Measurements from ENCODE around the gene CDKN1A. TPM values are rescaled to one million over a fixed set of nuclear protein-coding genes. Genes with fewer than 3 reads are reported as not detected.
"Not testable (repeated sequence)": the region's sequence is repeated elsewhere in the genome, so short reads cannot be mapped to it uniquely, and the experiment has no call there.

CDKN1A gene
- total RNA-seq, 1 donor from 2014 or later: 41.3 TPM

DNA sequence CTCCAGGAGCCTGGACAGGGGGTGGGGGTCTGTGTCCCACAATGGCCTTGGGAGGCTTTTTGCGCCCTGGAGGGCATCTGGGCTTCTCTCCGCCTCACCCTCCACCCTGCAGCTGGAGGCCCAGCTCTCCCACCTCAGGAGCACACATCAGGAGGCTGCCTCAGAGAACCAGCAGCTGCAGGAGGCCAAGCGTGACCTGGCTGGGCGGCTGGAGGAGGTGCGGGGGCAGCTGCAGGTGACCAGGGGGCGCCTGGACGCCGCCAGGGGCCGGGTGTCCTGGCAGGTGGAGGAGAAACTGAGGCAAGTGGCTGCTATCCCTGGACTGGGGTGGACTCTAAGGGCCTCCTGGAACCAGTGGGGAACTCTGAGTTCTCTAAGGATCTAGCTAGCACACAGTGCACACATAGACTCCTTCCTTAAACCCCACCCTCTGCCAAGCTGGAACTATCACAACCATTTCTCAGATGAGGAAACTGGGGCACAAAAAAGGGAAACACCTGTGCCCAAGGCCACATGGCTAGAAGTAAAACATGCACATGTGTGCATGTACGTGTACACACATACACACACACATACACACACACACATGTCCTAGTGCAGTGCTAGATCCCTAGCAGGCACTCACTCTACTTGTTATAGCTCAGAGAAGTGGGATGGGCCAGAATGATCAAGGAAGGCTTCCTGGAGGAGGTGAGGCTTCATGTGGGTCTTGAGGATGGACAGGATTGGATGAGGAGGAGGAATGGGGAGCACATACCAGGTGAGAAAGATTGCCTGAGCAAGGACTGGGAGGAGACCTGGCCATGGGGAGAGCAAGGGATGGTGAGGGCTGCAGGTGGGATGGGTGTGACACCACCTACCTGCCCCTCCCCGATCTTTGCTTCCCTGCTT, 42.0 kb downstream of the CDKN1A start:
- no peak overlapping the region for H3K4me3 Mint-ChIP-seq (ENCODE audit: unreplicated experiment)
- no peaks in the 10 kb centered on the region for H3K36me3 Mint-ChIP-seq (ENCODE audit: unreplicated experiment)
- TF ChIP-seq, protein P1, sequence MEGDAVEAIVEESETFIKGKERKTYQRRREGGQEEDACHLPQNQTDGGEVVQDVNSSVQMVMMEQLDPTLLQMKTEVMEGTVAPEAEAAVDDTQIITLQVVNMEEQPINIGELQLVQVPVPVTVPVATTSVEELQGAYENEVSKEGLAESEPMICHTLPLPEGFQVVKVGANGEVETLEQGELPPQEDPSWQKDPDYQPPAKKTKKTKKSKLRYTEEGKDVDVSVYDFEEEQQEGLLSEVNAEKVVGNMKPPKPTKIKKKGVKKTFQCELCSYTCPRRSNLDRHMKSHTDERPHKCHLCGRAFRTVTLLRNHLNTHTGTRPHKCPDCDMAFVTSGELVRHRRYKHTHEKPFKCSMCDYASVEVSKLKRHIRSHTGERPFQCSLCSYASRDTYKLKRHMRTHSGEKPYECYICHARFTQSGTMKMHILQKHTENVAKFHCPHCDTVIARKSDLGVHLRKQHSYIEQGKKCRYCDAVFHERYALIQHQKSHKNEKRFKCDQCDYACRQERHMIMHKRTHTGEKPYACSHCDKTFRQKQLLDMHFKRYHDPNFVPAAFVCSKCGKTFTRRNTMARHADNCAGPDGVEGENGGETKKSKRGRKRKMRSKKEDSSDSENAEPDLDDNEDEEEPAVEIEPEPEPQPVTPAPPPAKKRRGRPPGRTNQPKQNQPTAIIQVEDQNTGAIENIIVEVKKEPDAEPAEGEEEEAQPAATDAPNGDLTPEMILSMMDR (IDR thresholded peaks at IDR 0.05; ENCODE audit: partially characterized antibody, unreplicated experiment): no peak
- peaks cover 17% of the 10 kb centered on the region for H3K4me1 Mint-ChIP-seq (ENCODE audit: low read depth, unreplicated experiment)
- H3K27ac Mint-ChIP-seq (ENCODE audit: unreplicated experiment): no peak overlapping the region
- H3K27me3 Mint-ChIP-seq (ENCODE audit: unreplicated experiment): peaks cover 4% of the 10 kb centered on the region
- peaks cover 6% of the 10 kb centered on the region for H3K9me3 Mint-ChIP-seq (ENCODE audit: unreplicated experiment)
- no peak for DNase-seq

DNA sequence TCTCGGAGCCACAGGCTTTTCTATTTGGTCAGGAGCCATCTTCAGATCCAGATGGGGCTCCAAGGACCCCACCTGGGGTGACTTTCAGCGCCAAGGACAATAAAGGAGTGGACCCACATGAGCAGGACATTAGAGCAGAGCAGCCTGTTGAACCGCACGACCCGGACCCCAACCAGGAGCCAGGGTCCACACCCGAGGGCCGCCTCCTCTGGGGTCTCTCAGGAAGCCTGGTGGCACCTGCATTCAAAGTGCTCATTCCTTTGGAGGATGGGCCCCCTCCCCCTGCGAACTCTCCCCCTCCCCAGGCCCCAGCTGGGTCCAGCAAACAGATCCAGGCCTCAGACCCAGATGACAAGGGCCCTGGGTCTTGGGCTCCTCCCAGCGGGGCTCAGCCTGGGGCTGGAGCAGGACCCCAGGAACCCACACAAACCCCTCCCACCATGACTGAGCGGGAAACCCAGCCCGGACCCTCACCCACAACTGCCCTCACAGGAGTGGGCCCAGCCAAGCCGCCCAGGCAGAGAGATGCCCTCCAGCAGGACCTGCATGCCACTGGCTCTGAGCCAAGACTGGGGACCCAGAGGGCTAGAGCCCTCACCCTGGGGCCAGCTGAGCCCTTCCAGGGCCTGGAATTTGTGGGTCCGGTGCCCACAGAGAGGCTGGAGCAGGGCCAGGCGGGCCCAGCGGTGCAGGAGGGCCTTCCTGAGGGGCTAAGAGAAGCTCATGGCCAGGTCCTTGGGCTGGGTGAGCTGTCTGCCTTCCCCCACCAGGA, 43.0 kb downstream of the CDKN1A start:
- H3K4me3 Mint-ChIP-seq (ENCODE audit: unreplicated experiment): no peak overlapping the region
- peaks cover 6% of the 10 kb centered on the region for H3K27me3 Mint-ChIP-seq (ENCODE audit: unreplicated experiment)
- peaks cover 20% of the 10 kb centered on the region for H3K4me1 Mint-ChIP-seq (ENCODE audit: low read depth, unreplicated experiment)
- peaks cover 8% of the 10 kb centered on the region for H3K9me3 Mint-ChIP-seq (ENCODE audit: unreplicated experiment)
- H3K36me3 Mint-ChIP-seq (ENCODE audit: unreplicated experiment): no peaks in the 10 kb centered on the region
- no peak overlapping the region for H3K27ac Mint-ChIP-seq (ENCODE audit: unreplicated experiment)
- no peak for DNase-seq
- TF ChIP-seq, protein P1 (IDR thresholded peaks at IDR 0.05; ENCODE audit: partially characterized antibody, unreplicated experiment): no peak

DNA sequence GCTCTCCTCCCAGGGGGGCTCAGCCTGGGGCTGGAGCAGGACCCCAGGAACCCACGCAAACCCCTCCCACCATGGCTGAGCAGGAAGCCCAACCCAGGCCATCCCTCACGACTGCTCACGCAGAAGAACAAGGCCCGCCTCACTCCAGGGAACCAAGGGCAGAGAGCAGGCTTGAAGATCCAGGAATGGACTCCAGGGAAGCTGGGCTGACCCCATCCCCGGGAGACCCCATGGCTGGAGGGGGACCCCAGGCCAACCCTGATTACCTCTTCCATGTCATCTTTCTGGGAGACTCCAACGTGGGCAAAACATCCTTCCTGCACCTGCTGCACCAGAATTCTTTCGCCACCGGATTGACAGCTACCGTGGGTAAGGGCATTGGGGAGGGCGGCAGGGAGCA, 43.9 kb downstream of the CDKN1A start:
- Mint-ChIP-seq H3K27me3 (ENCODE audit: unreplicated experiment) (peaks cover 9% of the 10 kb centered on the region), H3K36me3 (ENCODE audit: unreplicated experiment) (no peaks in the 10 kb centered on the region), H3K4me3 (ENCODE audit: unreplicated experiment) (no peak overlapping the region), H3K27ac (ENCODE audit: unreplicated experiment) (no peak overlapping the region), H3K4me1 (ENCODE audit: low read depth, unreplicated experiment) (peaks cover 22% of the 10 kb centered on the region), H3K9me3 (ENCODE audit: unreplicated experiment) (peaks cover 10% of the 10 kb centered on the region)
- no peak for DNase-seq
- TF ChIP-seq, protein P1 (IDR thresholded peaks at IDR 0.05; ENCODE audit: partially characterized antibody, unreplicated experiment): no peak

DNA sequence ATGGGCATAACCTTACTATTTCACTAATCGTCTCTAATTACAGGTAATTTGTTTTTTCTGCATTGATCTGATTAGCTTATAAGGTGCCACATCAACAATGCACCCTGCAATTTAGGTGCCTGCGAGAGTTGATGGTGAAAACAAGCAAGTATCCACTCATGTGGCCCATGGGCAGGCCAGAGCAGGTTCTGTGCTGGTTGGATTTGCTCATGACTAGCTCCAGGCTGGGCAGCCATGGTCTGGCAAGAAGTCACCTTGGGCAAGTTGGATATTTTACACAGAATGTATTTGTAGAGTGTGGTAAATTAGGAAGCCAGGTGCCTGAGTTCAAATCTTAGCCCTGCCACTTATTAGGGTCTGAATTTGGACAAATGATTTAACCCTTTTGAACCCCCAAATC, 44.4 kb downstream of the CDKN1A start:
- H3K27me3 Mint-ChIP-seq (ENCODE audit: unreplicated experiment): peaks cover 9% of the 10 kb centered on the region
- H3K27ac Mint-ChIP-seq (ENCODE audit: unreplicated experiment): no peak overlapping the region
- TF ChIP-seq, protein P1 (IDR thresholded peaks at IDR 0.05; ENCODE audit: partially characterized antibody, unreplicated experiment): no peak
- H3K4me3 Mint-ChIP-seq (ENCODE audit: unreplicated experiment): no peak overlapping the region
- no peaks in the 10 kb centered on the region for H3K36me3 Mint-ChIP-seq (ENCODE audit: unreplicated experiment)
- peaks cover 24% of the 10 kb centered on the region for H3K4me1 Mint-ChIP-seq (ENCODE audit: low read depth, unreplicated experiment)
- no peak for DNase-seq
- peaks cover 7% of the 10 kb centered on the region for H3K9me3 Mint-ChIP-seq (ENCODE audit: unreplicated experiment)

DNA sequence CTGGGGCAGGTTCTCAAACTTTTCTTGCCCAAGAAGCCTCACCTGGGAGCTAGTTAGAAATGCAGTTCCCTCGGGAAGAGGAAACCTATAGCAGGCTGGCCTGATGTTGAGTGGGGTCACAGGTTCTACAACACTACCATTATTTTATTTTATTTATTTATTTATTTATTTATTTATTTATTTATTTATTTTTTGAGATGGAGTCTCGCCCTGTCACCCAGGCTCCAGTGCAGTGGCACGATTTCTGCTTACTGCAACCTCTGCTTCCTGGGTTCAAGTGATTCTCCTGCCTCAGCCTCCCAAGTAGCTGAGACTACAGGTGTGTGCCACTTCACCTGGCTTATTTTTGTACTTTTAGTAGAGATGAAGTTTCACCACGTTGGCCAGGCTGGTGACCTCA, 45.5 kb downstream of the CDKN1A start:
- H3K27ac Mint-ChIP-seq (ENCODE audit: unreplicated experiment); H3K4me3 Mint-ChIP-seq (ENCODE audit: unreplicated experiment); DNase-seq; H3K36me3 Mint-ChIP-seq (ENCODE audit: unreplicated experiment); H3K27me3 Mint-ChIP-seq (ENCODE audit: unreplicated experiment); H3K9me3 Mint-ChIP-seq (ENCODE audit: unreplicated experiment): not testable (repeated sequence)
- H3K4me1 Mint-ChIP-seq (ENCODE audit: low read depth, unreplicated experiment): peaks cover 22% of the 10 kb centered on the region
